Stimulated activated CD4-positive, alpha-beta T cell treated with anti-CD3 and anti-CD28 coated beads, TNF-alpha, amount 100 ng/mL, for 48 hours (primary cell): ENCODE results near the gene SIRPD.
"Not testable (repeated sequence)": the region's sequence is repeated elsewhere in the genome, so short reads cannot be mapped to it uniquely, and the experiment has no call there.

Source experiments
- DNase-seq, 3 donors: peaks; one replicate each; pipeline ENCODE4 v3.0.0-alpha.2; 2020; ENCODE audit warnings: low read depth in 3 of 3

SIRPD gene

DNA sequence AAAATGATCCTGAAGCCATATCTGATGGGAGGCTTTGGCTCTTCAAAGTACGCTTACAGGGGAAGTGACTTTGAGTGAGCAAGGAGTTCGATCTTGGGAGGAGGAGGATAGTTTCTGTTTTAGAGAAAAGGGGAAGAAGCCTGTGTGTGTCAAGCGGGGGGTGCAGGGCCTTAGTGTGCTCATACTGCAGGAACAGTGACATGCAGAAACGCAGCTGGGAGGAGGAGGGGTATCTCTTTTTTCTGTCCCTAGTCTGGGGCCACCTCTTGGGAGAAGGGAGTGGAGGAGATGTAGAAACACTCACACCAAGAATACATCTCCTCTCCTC is 19.8 kb downstream of the SIRPD start:
- no peak for DNase-seq

DNA sequence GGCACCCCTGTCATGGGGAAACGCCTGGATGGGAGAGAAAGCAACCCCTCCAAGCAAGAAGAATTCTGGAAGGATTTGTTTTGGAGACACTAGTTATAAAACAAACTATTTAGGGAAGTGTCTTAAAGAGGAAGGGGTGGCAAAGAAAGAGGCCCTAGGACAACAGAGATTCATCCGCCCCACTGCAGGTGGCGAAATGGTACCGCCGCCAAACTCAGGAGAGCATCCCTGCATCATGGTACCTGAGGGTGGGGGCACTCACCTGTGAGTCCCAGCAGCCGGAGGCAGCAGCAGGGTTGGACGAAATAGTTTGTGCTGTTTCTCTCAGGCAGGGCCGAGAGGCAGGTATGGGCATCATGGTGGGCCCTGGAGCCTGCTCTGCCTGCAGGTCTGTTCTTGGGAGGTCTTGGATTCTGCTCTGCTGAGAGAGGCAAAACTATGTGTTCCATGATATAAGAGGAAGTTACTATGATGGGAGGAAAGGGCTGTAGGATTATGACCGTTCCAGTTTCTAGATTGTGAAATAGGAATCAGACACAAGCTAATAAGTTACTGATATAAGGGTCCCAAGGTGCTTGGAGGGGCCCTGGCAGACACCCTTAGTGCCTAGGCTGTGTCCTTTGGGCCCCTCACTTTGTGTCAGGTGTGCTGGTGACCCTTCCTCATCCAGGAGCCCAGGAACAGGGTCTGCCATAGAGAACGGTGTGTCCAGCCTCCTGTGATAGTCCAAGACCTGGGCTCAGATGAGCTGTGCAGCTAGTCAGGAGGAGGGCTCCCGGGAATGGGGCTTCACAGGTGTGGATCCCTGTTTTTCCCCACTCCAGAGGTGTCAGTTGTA is 20.4 kb downstream of the SIRPD start:
- no peak for DNase-seq

DNA sequence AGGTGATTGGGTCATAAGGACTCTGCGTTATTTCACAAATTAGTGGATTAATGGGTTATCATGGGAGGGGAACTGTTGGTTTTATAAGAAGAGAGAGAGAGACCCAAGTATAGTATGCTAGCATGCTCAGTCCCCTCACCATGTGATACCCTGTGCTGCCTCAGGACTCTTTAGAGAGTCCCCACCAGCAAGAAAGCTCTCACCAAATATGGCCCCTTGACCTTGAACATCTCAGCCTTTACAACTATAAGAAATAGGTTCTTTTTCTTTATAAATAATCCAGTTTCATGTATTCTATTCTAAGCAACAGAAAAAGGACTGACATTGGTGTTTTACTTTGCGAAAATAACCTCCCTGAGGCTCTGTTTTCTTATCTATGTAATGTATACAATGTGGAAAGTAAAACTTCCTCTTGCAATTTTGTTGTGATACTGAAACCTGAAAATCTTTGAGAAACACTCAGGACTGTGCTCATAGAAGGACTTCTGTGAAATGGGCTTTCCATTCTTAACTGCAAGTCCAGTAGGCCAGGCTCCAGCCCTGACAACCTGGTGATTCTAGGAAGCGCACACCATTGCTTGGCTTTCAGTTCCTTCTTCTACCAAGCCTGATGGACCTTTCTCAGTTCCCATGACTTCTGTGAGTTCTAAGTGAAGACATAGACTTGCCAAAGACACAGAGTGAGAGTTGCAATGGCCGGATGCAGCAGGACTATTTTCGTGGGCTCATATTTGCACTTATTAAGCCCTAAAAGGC is 21.9 kb downstream of the SIRPD start:
- DNase-seq = no peak

DNA sequence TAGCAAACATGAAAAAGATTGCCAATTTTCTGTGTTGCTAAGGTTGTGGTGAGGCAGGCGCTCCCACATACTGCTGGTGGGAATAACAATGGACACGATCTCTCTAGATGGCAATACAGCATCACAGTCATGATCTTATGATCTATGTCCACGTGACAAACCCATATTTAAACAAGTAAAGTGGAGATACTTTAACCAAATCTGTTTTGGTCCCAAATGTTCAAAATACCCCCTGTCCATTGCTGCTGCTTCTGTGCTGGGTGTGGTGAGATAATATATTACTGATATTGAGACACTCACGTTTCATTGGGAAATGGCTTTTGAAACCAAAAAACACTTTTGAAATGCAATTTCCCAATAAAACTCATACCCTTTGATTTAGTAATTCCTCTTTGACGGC is 23.0 kb downstream of the SIRPD start:
- DNase-seq = no peak

GRCh38 chr20:1533059-1533458 is 24.4 kb downstream of the SIRPD start:
- no peak for DNase-seq

GRCh38 chr20:1528811-1529210 is 28.7 kb downstream of the SIRPD start:
- DNase-seq = no peak

DNA sequence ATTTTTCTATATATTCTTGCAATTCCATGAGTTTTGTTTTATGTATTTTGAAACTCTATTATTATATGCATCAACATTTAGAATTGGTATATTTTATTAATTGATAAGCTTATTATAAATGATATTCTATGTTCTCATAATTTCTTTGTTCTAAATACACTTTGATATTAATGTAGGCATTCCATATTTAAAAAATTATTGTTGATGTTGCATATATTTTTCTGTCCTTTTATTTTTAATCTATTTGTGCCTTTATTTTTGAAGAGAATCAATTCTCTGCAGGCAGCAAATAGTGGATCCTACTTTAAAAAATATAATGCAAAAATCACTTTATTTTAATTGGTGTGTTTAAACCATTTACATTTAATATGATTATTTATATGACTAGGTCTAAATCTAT is 29.6 kb downstream of the SIRPD start:
- no peak for DNase-seq

- DNase-seq = no peak
Measured at GRCh38 chr20:1526896-1527295, 30.6 kb downstream of the SIRPD start.

GRCh38 chr20:1526310-1526709 is 31.2 kb downstream of the SIRPD start:
- DNase-seq = no peak

DNA sequence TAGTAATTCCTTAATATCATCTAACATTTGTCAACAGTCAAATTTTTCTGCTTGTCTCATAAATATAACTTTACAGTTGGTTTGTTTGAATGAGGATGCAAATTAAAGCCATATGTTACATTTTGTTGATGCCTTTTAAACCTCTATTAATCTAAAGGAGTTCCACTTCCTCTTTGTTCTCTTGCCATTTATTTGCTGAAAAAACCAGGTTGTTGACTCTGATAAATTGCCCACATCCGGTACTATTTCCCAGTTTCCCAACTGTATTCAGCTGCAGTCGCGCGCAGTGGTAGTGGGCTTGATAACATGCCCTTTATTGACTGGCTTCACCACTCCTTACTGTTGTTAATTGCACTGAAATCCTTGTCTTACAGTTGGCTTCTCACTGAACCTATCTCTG is 33.5 kb downstream of the SIRPD start:
- DNase-seq = no peak

DNA sequence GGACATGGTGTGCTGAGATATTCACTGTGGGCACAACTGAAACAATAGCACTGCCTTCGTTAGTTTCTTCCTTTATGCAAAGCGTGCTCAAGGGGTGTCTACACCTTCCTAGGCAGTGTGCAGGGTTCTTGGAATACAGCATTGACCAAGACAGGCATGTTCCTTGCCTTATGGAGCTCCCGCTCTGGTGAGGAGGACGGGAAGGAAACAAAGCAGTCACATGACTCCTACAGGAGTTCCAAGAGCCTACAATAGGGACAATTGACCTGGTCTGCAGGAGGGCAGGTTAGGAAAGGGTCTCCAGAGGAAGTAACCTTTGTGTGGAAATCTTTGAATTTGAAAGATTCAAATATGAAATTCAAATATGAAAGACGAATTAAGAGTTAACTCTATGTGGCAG is 40.5 kb downstream of the SIRPD start:
- DNase-seq = no peak

DNA sequence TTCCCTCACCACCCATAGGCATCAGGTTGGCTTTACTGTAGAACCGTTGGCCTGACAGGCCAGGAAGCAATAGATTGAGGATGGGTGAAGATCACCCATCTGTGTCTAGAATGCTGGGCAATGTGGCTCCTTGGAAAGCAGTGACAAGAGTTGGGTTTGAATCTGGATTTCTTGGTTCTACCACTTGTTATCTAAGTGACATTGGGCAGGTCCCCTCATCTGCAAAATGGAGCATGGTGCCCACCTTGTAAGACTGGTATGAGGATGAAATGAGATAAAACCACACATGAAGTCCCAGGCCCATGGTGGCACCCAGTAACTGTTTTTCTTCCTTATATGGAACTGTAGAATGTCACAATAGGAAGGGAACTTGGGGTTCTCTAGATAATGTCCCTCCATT is 43.7 kb downstream of the SIRPD start:
- no peak for DNase-seq

GRCh38 chr20:1509237-1509636 is 48.3 kb downstream of the SIRPD start:
- DNase-seq = no peak

DNA sequence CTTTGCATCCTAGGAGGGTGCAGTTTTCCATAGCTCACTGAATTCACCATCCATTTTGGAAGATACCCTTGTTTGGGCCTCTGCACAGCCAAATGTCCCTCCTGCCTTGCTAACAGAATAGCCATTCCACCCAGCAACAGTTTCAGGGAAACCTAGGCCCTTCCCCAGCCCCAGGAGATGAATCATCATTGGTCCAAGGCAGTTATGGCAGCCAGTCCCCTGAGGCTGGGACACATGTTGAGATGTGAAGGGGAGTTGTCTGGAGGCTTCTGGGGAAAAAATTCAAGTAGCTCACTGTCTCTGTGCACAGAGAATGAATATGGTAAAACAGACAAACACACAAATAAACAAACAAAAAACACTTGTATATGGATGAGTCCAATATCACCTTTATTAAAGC is 48.9 kb downstream of the SIRPD start:
- no peak for DNase-seq

- no peak for DNase-seq
Measured at GRCh38 chr20:1507276-1507675, 50.2 kb downstream of the SIRPD start.

- DNase-seq = no peak
Measured at GRCh38 chr20:1505871-1506270, 51.6 kb downstream of the SIRPD start.

DNA sequence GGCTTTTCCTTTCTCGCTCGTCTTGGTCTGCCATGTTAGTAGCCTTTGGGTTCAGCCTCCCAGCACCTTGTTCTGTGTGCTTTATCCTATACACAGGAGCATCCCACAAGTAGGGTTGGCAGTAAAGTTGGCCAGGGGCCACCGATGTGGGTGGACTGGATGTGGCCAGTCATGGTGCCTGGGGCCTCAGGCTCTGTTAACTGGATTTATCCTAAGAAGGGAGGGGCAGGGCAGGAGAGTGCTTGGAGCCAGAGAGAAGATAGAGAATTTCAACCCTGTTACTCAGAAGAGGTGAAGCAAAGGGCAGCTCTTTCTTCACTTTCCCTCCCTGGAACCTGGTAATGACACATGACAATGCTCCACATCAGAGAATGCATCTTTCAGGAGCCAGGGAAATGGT is 52.1 kb downstream of the SIRPD start:
- no peak for DNase-seq

DNA sequence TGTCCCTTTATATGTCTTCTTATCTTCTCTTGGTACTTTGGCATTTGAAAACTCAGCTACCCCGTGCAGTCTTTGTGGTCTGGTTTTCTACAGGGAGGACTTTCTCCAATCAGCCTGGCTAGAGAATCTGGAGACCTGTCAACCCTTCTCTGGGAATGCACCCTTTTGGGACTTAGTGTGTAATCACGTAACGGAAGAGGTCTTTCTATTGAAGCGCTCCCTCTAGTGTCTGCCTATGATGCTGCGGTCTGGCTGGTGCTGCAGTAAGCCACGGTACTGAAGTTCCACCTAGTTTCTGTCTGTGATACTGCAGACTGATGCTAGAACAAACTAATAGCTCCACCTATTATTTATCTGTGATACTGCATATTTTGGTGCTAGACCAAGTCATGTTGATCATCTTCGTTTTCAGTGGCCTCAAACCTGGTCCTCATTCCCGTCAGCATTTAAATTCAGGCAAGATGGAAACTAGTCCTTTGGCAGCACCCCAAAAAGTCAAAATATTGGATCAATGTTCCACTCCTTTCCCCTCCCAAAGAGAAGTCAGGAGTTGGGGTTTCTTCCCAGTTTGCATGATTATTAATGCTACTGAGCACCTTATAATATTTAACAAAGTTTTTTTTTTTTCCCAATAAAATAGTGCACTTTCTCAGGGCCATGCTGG is 53.8 kb downstream of the SIRPD start:
- DNase-seq = peak; percentile 53 to 61 (median 55)

DNA sequence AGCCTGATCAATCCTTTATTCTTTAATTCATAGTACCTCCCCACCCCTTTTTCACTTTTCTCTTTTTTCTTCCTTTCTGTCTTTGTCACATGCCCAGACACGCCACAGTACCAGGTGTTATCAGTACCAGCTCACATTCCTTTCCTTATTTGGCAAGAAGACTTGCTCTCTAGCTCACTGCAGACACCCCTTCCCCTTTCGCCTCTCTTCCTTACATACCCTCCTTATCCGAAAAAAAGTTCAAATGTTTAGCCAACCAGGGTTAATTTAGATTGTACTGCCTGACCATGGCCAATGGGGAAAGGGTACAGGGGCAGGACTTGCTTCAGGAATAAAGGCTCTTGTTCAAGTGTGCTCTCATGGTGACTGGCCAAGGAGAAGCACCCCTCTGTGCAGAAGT is 57.0 kb downstream of the SIRPD start:
- DNase-seq = no peak

DNA sequence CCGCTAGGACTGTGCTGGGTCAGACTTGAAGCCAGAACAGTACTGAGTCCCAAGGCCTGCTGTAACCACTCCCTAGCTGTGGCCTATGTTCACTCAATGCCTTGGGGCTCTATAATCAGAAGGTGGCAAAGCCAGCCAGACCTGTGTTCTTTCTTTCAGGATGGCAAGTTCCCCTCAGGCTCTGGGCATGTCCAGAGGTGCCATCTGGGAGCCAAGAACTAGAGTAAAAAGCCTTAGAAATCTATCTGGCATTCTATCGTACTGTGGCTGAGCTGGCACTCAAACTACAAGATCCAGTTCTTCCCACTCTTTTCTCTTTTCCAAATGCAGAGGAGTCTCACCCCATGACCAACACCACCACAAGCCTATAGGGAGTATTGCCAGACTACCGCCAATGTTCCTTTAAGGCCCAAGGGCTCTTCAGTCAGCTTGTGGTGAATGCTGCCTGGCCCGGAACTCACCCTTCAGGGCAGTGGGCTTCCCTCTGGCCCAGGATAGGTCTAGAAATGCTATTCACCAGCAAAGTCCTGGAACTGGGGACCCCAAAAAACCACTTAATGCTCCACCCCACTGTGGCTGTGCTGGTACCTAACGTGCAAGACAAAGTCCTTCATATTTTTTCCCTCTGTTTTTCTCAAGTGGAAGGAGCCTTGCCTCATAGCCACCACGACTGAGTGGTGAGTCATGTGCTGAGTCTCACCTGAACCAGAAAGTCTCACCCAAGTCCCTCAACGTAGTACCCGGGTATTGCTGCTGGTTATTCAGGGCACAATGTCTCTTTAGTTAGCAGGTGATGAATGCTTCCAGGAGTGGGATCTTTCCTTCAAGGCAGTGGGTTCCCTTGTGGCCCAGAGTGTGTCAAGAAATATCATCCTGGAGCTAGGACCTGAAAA is 57.7 kb downstream of the SIRPD start:
- DNase-seq = no peak

GRCh38 chr20:1497371-1497770 is 60.1 kb downstream of the SIRPD start:
- not testable (repeated sequence) for DNase-seq

DNA sequence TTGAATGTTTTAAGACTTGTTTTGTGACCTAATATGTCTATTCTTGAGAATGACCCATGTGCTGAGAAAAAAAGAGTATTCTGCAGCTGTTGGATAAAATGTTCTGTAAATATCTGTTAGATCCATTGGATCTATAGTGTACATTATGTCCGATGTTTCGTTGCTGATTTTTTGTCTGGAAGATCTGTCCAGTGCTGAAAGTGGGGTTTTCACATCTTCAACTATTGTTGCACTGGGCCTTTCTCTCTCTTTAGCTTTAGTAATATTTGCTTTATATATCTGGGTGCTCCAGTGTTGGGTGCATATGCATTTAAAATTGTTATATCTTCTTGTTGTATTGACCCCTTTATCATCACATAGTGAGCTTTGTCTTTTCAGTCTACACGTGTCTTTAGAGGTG is 60.6 kb downstream of the SIRPD start:
- no peak for DNase-seq
